Peyer's patch (tissue), 4 donors: Measurements from ENCODE around the gene USH2A.

Source experiments
- CTCF ChIP-seq, 6 experiments: fragments of 450-650 bp in 4 of 6; fragments of 200-600 bp in 2 of 6; sonication (generic) in 1 of 6; IDR thresholded peaks; one replicate each; pipeline ENCODE4 v1.5.1; 2017 to 2019; ENCODE audit warnings: antibody characterized with exemption in 6 of 6, mild to moderate bottlenecking in 3 of 6, moderate library complexity in 1 of 6
- POLR2A ChIP-seq, 2 donors: fragments of 450-650 bp; IDR thresholded peaks; one replicate each; pipeline ENCODE4 v1.5.1; 2017; ENCODE audit warnings: antibody characterized with exemption in 2 of 2, mild to moderate bottlenecking in 2 of 2, moderate library complexity in 2 of 2

GRCh38 chr1:215786997-215787396 lies 636.3 kb downstream of the USH2A start:
- TF ChIP-seq POLR2A (IDR thresholded peaks at IDR 0.05), result no peak
- TF ChIP-seq CTCF (IDR thresholded peaks at IDR 0.05), result no peak
